Endothelial cell of umbilical vein (primary cell): ENCODE results near the gene POLN. TPM values are rescaled to one million over a fixed set of nuclear protein-coding genes. Genes with fewer than 3 reads are reported as not detected.

ENCODE experiments used
- BruUV-seq: library from RNA; stranded (reverse); fragments of 400-500 nt; replicated peaks from 2 replicates; lab custom pipeline; 2021; lab: Mats Ljungman, UMichigan
- CTCF ChIA-PET: fragments of 300-600, 350-600 bp; sonication (Branson Sonifier 250); formaldehyde crosslinking; loops from one replicate; lab custom pipeline; 2021; ENCODE audit warnings: antibody characterized with exemption, inconsistent platforms; lab: Charles Lee
- POLR2A ChIA-PET: fragments of 300-600, 350-600 bp; sonication (Branson Sonifier 250); formaldehyde crosslinking; loops from one replicate; lab custom pipeline; 2021; ENCODE audit warnings: antibody characterized with exemption, inconsistent platforms; lab: Charles Lee
- DNase-seq: peaks from one replicate; pipeline ENCODE4 v3.0.0-alpha.2; 2011; ENCODE audit warnings: low read depth, low spot score
- FAIRE-seq: peaks from 2 replicates; lab custom pipeline; 2011; peaks lifted over from hg19 to GRCh38; lab: Jason Lieb, UNC
- H2AFZ ChIP-seq: 2 replicates; pipeline ENCODE4 v1.6.0; 2012; ENCODE audit warnings: low read depth, low read length, control low read depth, inconsistent platforms
- H3K27ac ChIP-seq: 2 replicates; pipeline ENCODE4 v1.5.1; 2011; ENCODE audit warnings: low read depth, mild to moderate bottlenecking, control low read depth, low read length, moderate library complexity; ENCODE audit not compliant: insufficient read depth
- H3K27me3 ChIP-seq, 2 experiments: 2 replicates each; pipeline versions ENCODE4 v1.6.0 to v1.6.1; 2011; ENCODE audit warnings: low read length in 2 of 2, mixed read lengths in 1 of 2; ENCODE audit not compliant: control insufficient read depth in 2 of 2, insufficient read depth in 2 of 2
- H3K36me3 ChIP-seq, 2 experiments: 2 replicates in 1 of 2; 3 replicates in 1 of 2; pipeline ENCODE4 v1.5.1; 2011; ENCODE audit warnings: low read length in 2 of 2, mild to moderate bottlenecking in 1 of 2, moderate library complexity in 1 of 2; ENCODE audit not compliant: control insufficient read depth in 2 of 2, insufficient read depth in 2 of 2; ENCODE audit errors: extremely low read depth in 1 of 2
- H3K4me1 ChIP-seq: 3 replicates; pipeline ENCODE4 v1.5.1; 2011; ENCODE audit warnings: mild to moderate bottlenecking, low read length; ENCODE audit not compliant: control insufficient read depth, insufficient read depth; ENCODE audit errors: extremely low read depth
- H3K4me2 ChIP-seq: 2 replicates; pipeline ENCODE4 v1.6.1; 2011; ENCODE audit warnings: low read length, control low read depth, mixed read lengths; ENCODE audit not compliant: insufficient read depth
- H3K4me3 ChIP-seq, 3 experiments: fragments of 200-600 bp in 1 of 3; sonication (generic), shearing (Covaris generic) in 1 of 3; replicated peaks in 1 of 3; 2 replicates each; pipeline ENCODE4 v1.5.1; 2011 to 2016; ENCODE audit warnings: control low read depth in 3 of 3, low read length in 3 of 3, mild to moderate bottlenecking in 2 of 3, inconsistent platforms in 1 of 3, low read depth in 1 of 3, moderate library complexity in 1 of 3; ENCODE audit not compliant: insufficient read depth in 1 of 3
- H3K79me2 ChIP-seq: 2 replicates; pipeline ENCODE4 v1.6.0; 2012; ENCODE audit warnings: low read length, inconsistent platforms; ENCODE audit not compliant: control insufficient read depth, insufficient read depth
- H3K9ac ChIP-seq: replicated peaks from 2 replicates; pipeline ENCODE3; 2011; ENCODE audit warnings: low read length, control low read depth; ENCODE audit not compliant: insufficient read depth; ENCODE audit errors: extremely low read depth
- H3K9me1 ChIP-seq: replicated peaks from 3 replicates; pipeline ENCODE4 v1.6.0; 2011; ENCODE audit warnings: mild to moderate bottlenecking, low read length; ENCODE audit not compliant: control insufficient read depth, insufficient read depth; ENCODE audit errors: extremely low read depth
- H3K9me3 ChIP-seq: replicated peaks from 2 replicates; pipeline ENCODE4 v1.5.1; 2012; ENCODE audit warnings: low read length, inconsistent platforms; ENCODE audit not compliant: control insufficient read depth, insufficient read depth
- H4K20me1 ChIP-seq: replicated peaks from 2 replicates; pipeline ENCODE3; 2011; ENCODE audit warnings: mild to moderate bottlenecking, low read length; ENCODE audit not compliant: control insufficient read depth, insufficient read depth; ENCODE audit errors: extremely low read depth
- FOS ChIP-seq: IDR thresholded peaks from 2 replicates; pipeline ENCODE4 v1.6.1; 2011; ENCODE audit warnings: mild to moderate bottlenecking, low read length, moderate library complexity, borderline replicate concordance; ENCODE audit not compliant: insufficient read depth
- GATA2 ChIP-seq: IDR thresholded peaks from 2 replicates; pipeline ENCODE4 v1.7.0; 2011; ENCODE audit warnings: low read depth, mild to moderate bottlenecking, moderate library complexity, mixed read lengths, low read length; ENCODE audit not compliant: insufficient read length, insufficient read depth
- JUN ChIP-seq: IDR thresholded peaks from 2 replicates; pipeline ENCODE4 v1.6.1; 2011; ENCODE audit warnings: borderline replicate concordance, low read depth; ENCODE audit not compliant: insufficient read length, insufficient read depth
- MYC ChIP-seq: IDR thresholded peaks from one replicate; pipeline ENCODE4 v1.6.1; 2011; ENCODE audit warnings: mild to moderate bottlenecking, low read depth, low read length
- dilution Hi-C: fragments of 300-500 bp; cut with MboI; formaldehyde crosslinking; loops from one replicate; pipeline ENCODE4 v1.15.0; 2019; ENCODE audit warnings: low sequenced_read_pairs; ENCODE audit not compliant: extremely low pct_ligation_motif_present
- intact Hi-C: fragments of 100-400 bp; cut with micrococcal nuclease; formaldehyde crosslinking; loops from one replicate; pipeline ENCODE4 v1.10.0; 2022
- polyA plus RNA-seq, 4 experiments: library from polyadenylated mRNA; depleted of rRNA in 3 of 4; stranded (reverse) in 3 of 4; unstranded in 1 of 4; fragments of >200 nt; gene quantifications; 2 replicates each; pipeline versions ENCODE4 v1.2.1 to v1.2.3, GENCODE V29; 2011 to 2012; ENCODE audit warnings: missing spikeins in 1 of 4
- total RNA-seq: library from RNA; stranded (reverse); gene quantifications from 2 replicates; pipeline ENCODE4 v1.2.3, GENCODE V29; 2021
- TF ChIP-seq, protein P1 (sequence below): IDR thresholded peaks from 2 replicates; pipeline ENCODE4 v1.6.1; 2011; ENCODE audit not compliant: insufficient read depth, insufficient read length

Gene POLN
- total and polyA plus RNA-seq, 2 donors (not counting 3 experiments of a cell fraction or from before 2014, with no cell fraction given): 1.3 to 4.2 TPM

DNA sequence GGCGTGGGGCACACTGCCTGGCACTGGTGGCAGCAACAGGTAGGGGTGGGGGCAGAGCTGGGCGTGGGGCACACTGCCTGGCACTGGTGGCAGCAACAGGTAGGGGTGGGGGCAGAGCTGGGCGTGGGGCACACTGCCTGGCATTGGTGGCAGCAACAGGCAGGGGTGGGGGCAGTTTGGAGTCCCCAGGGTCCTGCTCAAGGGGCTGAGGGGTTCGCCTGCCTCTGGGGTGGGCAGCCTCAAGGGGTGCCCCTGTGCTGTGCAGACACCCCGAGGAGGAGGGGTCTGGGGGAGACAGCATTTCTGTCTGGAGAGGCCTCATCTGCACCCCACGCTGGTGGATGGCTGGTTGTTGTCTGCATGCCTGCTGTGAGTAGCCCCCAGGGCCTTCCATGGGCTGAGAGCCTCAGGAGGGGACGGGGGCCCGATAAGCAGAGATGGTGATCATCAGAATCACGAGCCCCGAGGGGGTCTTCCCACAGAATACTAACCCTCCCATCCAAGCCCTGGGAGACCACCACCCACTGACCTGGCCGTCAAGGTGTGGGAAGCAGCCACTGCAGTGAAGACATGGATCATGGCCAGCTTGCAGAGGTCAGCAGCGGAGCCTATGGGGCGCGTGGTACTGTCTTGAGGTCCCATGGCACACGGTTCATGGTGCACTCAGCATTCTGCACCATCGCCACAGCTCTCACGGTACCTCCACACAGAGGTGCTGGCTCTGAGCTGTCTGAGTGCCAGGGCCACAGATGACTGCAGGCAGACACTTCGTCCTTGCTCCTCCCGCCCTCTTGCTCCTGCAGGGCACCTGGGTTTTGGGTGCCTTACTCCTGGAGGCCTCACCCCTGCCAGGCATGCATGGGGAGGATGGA is 161.3 kb downstream of the POLN start:
- H3K4me3 ChIP-seq: no peak overlapping the region
- no peaks in the 10 kb centered on the region for H3K79me2 ChIP-seq
- no peak for DNase-seq
- intact Hi-C loops (no loop called here), dilution Hi-C loops (no loop called here)
- ChIA-PET CTCF (no interaction called here), POLR2A (no interaction called here)
- H3K36me3 ChIP-seq: no peaks in the 10 kb centered on the region
- no peaks in the 10 kb centered on the region for H3K4me1 ChIP-seq
- no peaks in the 10 kb centered on the region for H4K20me1 ChIP-seq
- no peaks in the 10 kb centered on the region for H3K9me1 ChIP-seq
- no peak for TF ChIP-seq GATA2
- no peak for TF ChIP-seq MYC
- no peak for TF ChIP-seq JUN
- H3K27ac ChIP-seq: no peak overlapping the region
- no peaks in the 10 kb centered on the region for H3K27me3 ChIP-seq
- no TSS peak for BruUV-seq
- no peak overlapping the region for H3K9ac ChIP-seq
- no peak overlapping the region for H3K4me2 ChIP-seq
- no peak for FAIRE-seq
- H3K9me3 ChIP-seq: no peaks in the 10 kb centered on the region
- no peak overlapping the region for H2AFZ ChIP-seq

DNA sequence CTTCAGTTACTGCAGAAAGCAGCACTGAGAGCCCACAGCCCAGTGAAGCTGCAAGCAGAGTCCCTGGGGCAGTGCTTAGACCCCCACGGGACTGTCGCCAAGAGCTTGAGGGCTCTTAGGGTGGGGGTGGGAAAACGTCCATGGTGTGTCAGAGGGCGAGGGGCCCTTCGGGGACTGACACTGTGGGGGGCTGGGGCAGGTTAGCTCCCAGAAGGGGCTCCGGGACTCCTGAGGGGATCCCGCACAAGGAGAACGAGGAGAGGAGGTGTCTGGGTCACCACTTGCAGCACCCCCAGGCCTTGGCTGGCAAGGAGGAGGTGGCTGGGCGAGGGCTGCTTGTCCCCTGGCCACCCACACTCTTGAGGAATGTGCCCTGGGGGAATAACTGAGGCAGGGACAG is 162.0 kb downstream of the POLN start:
- ChIA-PET POLR2A (no interaction called here), CTCF (no interaction called here)
- no peak for FAIRE-seq
- H2AFZ ChIP-seq: no peak overlapping the region
- no peaks in the 10 kb centered on the region for H3K9me3 ChIP-seq
- H3K9me1 ChIP-seq: no peaks in the 10 kb centered on the region
- H4K20me1 ChIP-seq: no peaks in the 10 kb centered on the region
- intact Hi-C loops (no loop called here), dilution Hi-C loops (no loop called here)
- no peaks in the 10 kb centered on the region for H3K79me2 ChIP-seq
- H3K4me2 ChIP-seq: no peak overlapping the region
- no peak overlapping the region for H3K27ac ChIP-seq
- no peaks in the 10 kb centered on the region for H3K36me3 ChIP-seq
- no peak for DNase-seq
- H3K4me3 ChIP-seq: no peak overlapping the region
- no peaks in the 10 kb centered on the region for H3K4me1 ChIP-seq
- H3K9ac ChIP-seq: no peak overlapping the region
- no peaks in the 10 kb centered on the region for H3K27me3 ChIP-seq
- TF ChIP-seq MYC (no peak), FOS (no peak)
- TF ChIP-seq, protein P1, sequence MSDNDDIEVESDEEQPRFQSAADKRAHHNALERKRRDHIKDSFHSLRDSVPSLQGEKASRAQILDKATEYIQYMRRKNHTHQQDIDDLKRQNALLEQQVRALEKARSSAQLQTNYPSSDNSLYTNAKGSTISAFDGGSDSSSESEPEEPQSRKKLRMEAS: no peak
- BruUV-seq: no TSS peak
